Measurements from ENCODE around the gene C9orf85.

C9orf85 gene

DNA sequence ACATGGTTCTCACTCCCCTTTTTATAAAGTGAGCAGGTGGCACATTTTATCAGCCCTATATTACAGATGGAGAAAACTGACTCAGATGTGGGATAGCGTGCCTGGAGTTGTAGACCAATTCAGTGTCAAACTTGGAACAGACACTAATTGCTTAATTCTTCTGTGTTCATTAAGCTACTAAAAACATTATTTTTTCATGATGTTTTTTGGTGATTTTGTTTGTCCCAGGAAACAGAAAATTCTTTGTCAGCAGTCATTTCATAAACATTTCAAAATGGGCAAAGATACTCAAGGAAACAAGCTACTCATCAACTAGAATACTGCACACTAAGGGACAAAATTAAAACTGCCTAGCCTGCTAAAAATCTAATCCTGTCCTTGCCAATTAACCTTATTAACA, 2.6 kb upstream of the C9orf85 start:
- DNase-seq: no peak

DNA sequence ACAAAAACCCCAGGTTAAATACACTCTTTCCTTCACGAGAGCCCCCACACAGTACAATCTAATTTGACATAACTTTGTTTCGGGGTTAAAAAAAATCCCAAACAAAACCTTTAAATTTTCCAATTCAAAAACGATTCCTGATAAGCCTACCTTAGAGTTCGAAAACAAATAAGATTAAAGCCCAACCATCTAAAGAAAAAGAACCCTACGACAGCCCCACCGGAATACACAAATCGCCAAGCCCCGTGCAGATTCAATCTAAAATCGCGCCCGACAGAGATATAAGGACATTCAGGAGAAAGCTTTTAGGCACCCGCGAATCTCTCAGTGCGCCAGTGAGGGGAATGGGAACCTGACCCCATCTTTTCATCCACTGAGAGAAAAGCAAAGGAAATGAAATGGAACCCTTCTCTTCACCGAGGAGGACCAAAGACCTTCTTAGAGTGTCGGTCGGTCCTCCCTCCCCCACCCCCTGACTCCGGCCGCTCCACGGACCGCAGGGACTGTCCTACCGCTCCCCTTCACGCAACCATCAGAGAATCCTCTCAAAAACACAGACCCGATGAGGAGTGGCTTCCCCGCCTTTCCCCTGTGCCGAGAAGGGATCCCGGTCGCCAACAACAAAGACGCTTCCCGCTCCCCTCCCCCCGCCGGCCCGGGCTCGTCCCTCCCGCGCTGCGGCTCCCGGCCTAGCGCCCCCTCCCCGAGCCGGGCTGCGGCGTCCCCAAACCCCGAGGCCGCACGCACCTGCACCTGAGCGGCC, 1.4 kb upstream of the C9orf85 start:
- DNase-seq: no peak

GRCh38 chr9:71910650-71911060, 784 bp upstream of the C9orf85 start:
- DNase-seq: no peak

DNA sequence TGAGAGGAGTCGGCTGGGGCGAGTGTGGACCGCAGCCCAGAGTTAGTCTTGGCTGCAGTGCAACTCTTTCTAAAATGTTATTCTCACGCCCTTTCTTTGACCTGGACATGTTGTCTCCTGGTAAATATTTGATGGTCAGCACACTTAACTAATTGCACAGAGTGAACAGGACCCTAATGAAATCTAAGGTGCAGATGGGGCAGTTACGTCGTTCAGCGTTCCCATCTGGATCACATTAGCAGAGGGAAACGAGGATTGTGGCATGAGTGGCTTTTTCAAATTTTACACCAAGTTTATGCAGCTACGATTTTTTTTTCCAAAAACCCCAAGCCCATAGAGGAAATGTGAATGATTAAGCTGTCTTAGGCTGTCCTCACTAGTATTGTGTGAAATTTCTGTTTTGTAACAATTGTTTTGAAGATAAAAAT, 483 bp downstream of the C9orf85 start:
- no peak for DNase-seq

DNA sequence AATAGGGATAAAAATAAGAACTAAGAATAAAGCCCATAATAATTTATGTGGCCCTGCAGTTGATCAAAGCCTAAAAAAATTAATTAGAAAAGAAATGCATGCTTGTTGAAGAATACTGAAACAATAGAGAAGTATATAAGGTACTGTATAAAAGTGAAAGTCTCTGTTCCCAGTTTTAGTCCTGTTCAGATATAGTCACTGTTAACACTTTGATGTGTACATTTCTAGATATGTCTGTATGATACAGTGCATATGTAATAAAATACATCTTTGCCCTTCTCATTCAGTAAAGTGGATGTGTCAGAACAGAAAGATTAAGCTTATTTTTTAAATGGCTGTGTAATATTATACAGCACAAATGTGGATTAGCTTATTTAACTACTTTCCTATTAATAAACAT, 4.1 kb downstream of the C9orf85 start:
- DNase-seq: no peak

GRCh38 chr9:71916834-71917534, 5.5 kb downstream of the C9orf85 start:
- DNase-seq: no peak

GRCh38 chr9:71918419-71918818, 7.0 kb downstream of the C9orf85 start:
- no peak for DNase-seq

- no peak for DNase-seq
Measured at GRCh38 chr9:71920456-71921189, 9.2 kb downstream of the C9orf85 start.

DNA sequence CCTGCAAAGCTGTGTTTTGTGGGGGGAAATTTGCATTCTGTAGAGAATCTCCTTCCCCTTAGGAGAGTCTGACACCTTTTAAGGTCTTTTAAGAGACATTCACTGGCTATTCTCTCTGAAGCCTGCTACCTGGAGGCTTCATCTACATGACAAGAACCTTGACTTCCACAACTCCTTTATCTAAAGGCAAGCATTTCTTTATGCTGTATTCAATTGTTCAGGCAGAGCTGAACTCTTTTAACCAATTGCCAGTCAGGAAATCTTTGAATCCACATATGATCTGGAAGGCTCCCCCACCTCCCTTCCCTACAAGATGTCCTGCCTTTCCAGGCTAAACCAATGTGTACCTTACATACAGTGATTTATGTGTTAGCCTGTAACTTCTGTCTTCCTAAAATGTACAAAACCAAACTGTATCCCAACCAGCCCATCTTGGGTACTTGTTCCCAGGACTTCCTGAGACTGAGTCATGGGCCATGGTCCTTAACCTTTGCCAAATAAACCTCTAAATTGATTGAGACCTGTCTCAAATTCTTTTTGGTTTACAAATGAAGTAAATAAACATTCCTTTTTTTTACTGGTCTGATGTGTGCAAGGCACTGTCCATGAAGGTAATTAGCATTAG, 9.9 kb downstream of the C9orf85 start:
- DNase-seq: no peak

DNA sequence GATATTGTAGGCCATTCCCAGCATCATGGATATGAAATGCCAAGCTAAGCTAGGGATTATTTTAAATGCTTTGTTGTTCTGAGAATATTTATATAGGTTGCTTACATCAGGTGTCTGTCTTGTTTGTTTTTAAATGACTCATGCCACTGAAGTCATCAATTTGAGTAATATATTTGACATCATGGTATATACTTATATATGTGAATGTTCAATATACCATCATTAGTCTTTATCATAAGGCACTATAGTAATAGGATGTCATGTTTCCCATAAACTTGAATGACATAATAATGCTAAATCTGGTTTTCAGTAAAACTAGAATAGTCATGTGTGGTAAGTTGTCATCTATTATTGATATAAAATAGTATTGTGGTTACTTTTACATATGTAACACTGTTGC, 13.1 kb downstream of the C9orf85 start:
- DNase-seq: no peak

GRCh38 chr9:71925834-71926233, 14.4 kb downstream of the C9orf85 start:
- DNase-seq: no peak

DNA sequence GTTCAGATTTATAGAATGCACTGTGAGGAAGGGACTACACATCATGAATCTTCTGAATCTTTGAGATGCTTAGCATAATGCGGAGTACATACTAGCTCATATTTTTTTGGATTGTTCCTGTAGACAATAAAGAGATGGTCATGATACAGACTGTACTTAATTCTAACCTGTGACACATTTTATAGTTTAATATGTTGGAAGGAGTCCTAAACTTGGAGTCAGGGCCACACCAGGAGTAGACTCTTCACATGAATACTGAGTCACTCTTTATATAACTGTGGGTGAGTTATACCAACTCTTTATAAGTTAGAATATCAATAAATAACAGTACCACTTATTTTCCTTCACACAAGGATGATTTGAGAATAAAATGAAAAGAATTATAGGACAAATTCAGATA, 16.9 kb downstream of the C9orf85 start:
- DNase-seq: no peak

DNA sequence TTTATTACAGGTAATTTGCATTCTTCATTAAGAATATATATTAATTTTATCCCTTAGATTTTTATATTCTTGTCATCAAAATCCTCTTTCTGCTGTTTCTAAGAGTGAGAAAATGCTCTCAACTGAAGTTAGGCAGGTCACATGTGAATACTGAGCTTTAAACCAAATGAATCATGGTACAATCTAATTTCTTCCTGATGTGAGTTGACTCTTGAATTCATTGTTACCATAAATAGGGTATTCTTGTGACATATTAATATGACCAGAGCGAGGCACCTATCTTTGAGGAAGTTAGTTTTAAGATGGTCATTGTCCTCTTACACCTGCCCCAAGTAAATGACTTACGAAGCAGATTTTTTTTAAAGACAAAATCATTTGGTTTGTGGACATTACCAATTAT, 17.4 kb downstream of the C9orf85 start:
- no peak for DNase-seq

GRCh38 chr9:71929223-71929622, 17.8 kb downstream of the C9orf85 start:
- no peak for DNase-seq

DNA sequence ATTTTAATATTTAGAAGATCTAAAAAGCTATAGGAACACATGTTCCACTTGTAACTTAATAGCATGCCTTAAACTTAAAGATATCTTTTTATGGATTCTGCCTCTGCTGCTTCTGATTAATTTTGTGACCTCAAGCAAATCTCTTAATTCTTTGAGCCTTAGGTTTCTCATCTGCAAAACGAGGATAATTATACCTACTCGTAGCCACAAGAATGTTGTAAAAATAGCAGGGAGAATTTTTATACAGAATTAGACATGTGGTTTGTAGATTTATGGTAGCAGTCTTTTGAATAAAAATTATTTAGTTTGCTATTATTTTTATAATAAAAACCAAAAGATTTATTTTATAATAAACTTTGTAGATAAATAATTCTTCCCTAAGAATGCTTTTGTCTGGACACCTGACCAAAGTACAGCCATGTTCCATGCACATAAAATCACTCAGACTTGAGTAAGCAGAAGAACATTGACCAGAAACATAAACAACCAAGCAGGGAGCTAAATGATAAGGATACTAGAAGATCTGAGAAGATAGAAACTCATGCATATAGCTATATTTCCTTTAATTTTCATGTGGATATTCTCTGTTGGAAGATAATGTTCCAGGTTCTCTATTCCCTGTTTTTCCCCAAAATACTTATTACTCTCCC, 18.5 kb downstream of the C9orf85 start:
- no peak for DNase-seq

GRCh38 chr9:71931166-71931565, 19.7 kb downstream of the C9orf85 start:
- DNase-seq: no peak

DNA sequence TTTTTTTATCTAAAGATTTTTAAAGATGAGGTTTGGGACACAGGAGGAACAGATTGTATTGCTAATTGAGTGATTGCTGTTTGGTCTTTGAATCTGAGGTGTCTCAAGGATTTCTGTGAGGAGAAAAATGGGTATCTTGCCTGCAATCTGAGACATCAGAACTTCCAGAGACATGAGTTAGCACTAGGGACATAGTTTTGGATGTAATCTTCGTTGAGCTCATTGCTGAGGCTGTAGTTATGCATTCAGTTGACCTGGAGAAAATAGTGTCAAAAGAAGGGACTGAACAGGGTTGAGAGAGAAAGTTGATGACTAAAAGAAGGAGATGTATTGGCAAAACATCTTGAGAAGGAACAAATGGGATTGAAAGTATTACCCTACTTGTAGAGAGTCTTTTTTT, 24.6 kb downstream of the C9orf85 start:
- no peak for DNase-seq

DNA sequence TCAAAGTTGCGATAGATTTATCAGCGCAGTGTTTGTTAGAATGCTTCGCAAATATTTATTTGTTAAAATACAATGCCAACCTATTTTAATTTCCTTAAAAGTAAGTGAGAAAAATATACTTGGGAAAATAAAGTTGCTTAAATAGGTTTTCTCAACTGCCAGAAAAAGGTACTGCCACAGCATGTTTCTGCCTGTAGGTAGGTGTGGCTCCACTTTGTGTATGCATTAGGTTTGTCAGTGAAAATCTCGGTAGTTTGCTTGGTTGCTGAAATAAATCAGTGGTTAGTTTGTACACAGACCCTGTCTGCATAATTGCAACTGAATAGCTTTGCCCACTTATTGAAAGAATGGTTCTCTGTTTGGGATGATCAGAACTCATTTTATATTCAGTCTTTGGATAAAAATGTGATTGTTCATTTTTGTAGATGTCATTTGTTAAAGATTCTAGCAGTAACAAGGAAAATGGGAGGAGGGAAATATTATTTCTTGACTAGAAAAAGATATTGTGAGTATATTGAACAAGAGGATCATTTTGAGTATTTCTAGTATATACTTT, 25.7 kb downstream of the C9orf85 start:
- no peak for DNase-seq

DNA sequence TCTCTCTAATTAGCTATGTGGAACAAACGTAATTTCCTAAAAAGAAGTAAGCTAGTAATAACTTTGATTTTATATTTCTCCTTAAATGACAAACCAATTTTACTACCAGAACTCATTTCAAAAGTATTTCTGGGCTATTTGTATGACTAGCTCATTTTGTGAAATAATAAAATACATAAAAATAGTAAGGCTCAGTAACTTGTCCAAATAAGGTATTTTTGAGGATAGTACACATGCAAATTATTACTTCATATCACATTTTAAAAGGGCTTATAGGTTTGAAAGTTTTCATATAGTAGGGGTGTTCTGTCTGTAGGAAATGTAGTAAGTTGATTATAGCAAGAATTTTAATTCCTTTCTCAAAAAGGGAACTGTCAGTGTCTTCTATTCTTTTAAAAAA, 26.5 kb downstream of the C9orf85 start:
- no peak for DNase-seq

GRCh38 chr9:71941060-71941568, 29.7 kb downstream of the C9orf85 start:
- no peak for DNase-seq

- no peak for DNase-seq
Measured at GRCh38 chr9:71941998-71942567, 30.6 kb downstream of the C9orf85 start.

All from GF-D8 (cell line).